Natural killer cell (primary cell): ENCODE data around the gene GLRX. TPM values are rescaled to one million over a fixed set of nuclear protein-coding genes. Genes with fewer than 3 reads are reported as not detected.
"Not testable (repeated sequence)": the region's sequence is repeated elsewhere in the genome, so short reads cannot be mapped to it uniquely, and the experiment has no call there.

Source experiments
- ATAC-seq, 3 donors: fragments of 150-1000 bp in 2 of 3; fragments of 200-7000 bp in 1 of 3; cut with Tn5 transposase; 1 replicate in 1 of 3; 2 replicates in 2 of 3; pipeline ENCODE4 v1.10.0; 2021; ENCODE audit warnings: mild to moderate bottlenecking in 2 of 3, moderate library complexity in 2 of 3
- DNase-seq, 2 donors: peaks; one replicate each; pipeline versions ENCODE4 v3.0.0 to v3.0.0-alpha.2; 2013 to 2021; ENCODE audit warnings: mixed read lengths in 1 of 2
- H3K27ac ChIP-seq: one replicate; pipeline ENCODE4 v1.5.1; 2013; ENCODE audit warnings: mild to moderate bottlenecking, low read length
- H3K27me3 ChIP-seq: one replicate; pipeline ENCODE4 v1.6.1; 2013; ENCODE audit warnings: low read length; ENCODE audit not compliant: control insufficient read depth, insufficient read depth
- H3K36me3 ChIP-seq: one replicate; pipeline ENCODE4 v1.6.1; 2013; ENCODE audit warnings: low read length; ENCODE audit not compliant: control insufficient read depth, insufficient read depth
- H3K4me1 ChIP-seq: one replicate; pipeline ENCODE4 v1.6.1; 2013; ENCODE audit warnings: low read length; ENCODE audit not compliant: control insufficient read depth, insufficient read depth
- H3K4me3 ChIP-seq: one replicate; pipeline ENCODE4 v1.5.1; 2013; ENCODE audit warnings: low read length
- H3K9me3 ChIP-seq: one replicate; pipeline ENCODE4 v1.6.1; 2013; ENCODE audit warnings: low read length; ENCODE audit not compliant: control insufficient read depth, insufficient read depth
- H3K27ac Mint-ChIP-seq, 2 donors: one replicate each; pipeline ENCODE4 v1.8.0; 2022; ENCODE audit warnings: mild to moderate bottlenecking in 2 of 2, mixed read lengths in 2 of 2, moderate library complexity in 1 of 2
- H3K27me3 Mint-ChIP-seq, 2 donors: one replicate each; pipeline ENCODE4 v1.8.0; 2022; ENCODE audit warnings: low read depth in 2 of 2, mixed read lengths in 2 of 2
- H3K36me3 Mint-ChIP-seq: one replicate; pipeline ENCODE4 v1.8.0; 2022; ENCODE audit warnings: mixed read lengths
- H3K4me1 Mint-ChIP-seq, 2 donors: one replicate each; pipeline ENCODE4 v1.8.0; 2022; ENCODE audit warnings: mixed read lengths in 2 of 2
- H3K4me3 Mint-ChIP-seq: one replicate; pipeline ENCODE4 v1.8.0; 2022; ENCODE audit warnings: mild to moderate bottlenecking, moderate library complexity, mixed read lengths
- H3K9me3 Mint-ChIP-seq, 2 donors: one replicate each; pipeline ENCODE4 v1.8.0; 2022; ENCODE audit warnings: mixed read lengths in 2 of 2
- WGBS: methylation state at CpG from one replicate; pipeline ENCODE4 v1.1.7; 2013; ENCODE audit warnings: missing lambda C conversion rate; ENCODE audit not compliant: insufficient coverage; 5-methylcytosine and 5-hydroxymethylcytosine counted together
- intact Hi-C: fragments of 100-400 bp; cut with micrococcal nuclease; formaldehyde crosslinking; loops from one replicate; pipeline ENCODE4 v1.14.2; 2022
- total RNA-seq, 4 donors: library from RNA; stranded (reverse); fragments of 120-200 nt in 1 of 4; gene quantifications; one replicate each; pipeline versions ENCODE4 v1.2.3 to v1.2.4, GENCODE V29; 2013 to 2022
- TF ChIP-seq, protein P1 (sequence below): fragments of 200-600 bp; IDR thresholded peaks from one replicate; pipeline ENCODE4 v1.8.0; 2022; ENCODE audit warnings: antibody characterized with exemption

Gene GLRX
- total RNA-seq, 3 donors from 2014 or later (not counting 1 experiment from before 2014, with no cell fraction given): 59.2 to 102 (median 62.5) TPM

DNA sequence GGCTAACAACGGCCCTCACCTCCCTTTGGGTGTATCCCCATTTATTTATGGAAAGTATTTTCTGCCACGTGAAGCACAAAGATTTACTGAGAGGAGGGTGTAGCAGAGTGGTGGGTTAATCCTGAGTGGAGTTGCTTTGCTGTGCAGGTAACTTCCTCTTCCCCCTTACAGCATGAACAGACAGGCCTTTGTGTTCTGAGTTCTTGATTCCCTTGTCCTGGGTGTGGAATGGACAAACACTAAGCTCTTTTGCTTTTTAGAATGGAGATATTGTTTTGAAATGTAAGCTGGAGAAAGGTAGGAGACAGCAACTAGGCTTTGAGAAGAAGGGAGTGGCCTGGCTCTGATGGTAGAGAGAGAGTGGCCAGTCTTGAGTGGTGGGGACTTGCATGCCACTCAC, 17.1 kb upstream of the GLRX start:
- Histone ChIP-seq H3K36me3 (no peaks in the 10 kb centered on the region), H3K4me3 (no peak overlapping the region), H3K4me1 (peaks cover 30% of the 10 kb centered on the region), H3K27ac (no peak overlapping the region), H3K9me3 (no peaks in the 10 kb centered on the region), H3K27me3 (no peaks in the 10 kb centered on the region)
- Mint-ChIP-seq H3K4me1 (peaks cover 38 to 43% of the 10 kb centered on the region in 2 donors), H3K27me3 (no peaks in the 10 kb centered on the region), H3K36me3 (no peaks in the 10 kb centered on the region), H3K27ac (no peak overlapping the region), H3K4me3 (no peak overlapping the region), H3K9me3 (no peaks in the 10 kb centered on the region)
- 92% methylated on average over 1 of the region's 2 CpGs for WGBS
- intact Hi-C loops: loop anchor here (5.0 kb wide), 1 partner anchor 107 kb away; the partner anchor contains the start of gene RHOBTB3
- DNase-seq: no peak
- TF ChIP-seq, protein P1, sequence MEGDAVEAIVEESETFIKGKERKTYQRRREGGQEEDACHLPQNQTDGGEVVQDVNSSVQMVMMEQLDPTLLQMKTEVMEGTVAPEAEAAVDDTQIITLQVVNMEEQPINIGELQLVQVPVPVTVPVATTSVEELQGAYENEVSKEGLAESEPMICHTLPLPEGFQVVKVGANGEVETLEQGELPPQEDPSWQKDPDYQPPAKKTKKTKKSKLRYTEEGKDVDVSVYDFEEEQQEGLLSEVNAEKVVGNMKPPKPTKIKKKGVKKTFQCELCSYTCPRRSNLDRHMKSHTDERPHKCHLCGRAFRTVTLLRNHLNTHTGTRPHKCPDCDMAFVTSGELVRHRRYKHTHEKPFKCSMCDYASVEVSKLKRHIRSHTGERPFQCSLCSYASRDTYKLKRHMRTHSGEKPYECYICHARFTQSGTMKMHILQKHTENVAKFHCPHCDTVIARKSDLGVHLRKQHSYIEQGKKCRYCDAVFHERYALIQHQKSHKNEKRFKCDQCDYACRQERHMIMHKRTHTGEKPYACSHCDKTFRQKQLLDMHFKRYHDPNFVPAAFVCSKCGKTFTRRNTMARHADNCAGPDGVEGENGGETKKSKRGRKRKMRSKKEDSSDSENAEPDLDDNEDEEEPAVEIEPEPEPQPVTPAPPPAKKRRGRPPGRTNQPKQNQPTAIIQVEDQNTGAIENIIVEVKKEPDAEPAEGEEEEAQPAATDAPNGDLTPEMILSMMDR: no peak
- no peak for ATAC-seq

DNA sequence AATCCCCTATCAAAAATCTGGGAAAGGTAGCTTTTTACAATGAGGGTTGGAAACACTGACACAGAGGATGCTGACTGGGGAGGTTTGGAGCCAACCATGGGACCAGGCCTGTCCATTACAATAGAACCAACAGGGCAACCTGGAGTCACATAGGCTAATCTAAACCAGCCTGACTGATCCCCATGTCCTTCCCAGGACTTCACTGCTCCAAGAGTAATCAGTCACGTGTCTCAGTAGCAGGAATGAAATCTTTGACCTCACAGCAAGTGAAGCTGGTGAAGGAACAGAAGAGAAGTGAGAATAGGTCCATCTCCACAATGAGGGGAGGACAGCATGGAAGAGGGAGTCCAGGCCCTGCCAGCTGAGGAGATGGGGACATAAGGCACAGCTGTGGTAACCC, 16.0 kb upstream of the GLRX start:
- Mint-ChIP-seq H3K4me3 (no peak overlapping the region), H3K9me3 (no peaks in the 10 kb centered on the region), H3K4me1 (peaks cover 48 to 52% of the 10 kb centered on the region in 2 donors), H3K36me3 (no peaks in the 10 kb centered on the region), H3K27me3 (no peaks in the 10 kb centered on the region), H3K27ac (no peak overlapping the region)
- H3K27me3 ChIP-seq: no peaks in the 10 kb centered on the region
- H3K4me3 ChIP-seq: no peak overlapping the region
- DNase-seq (no peak), ATAC-seq (no peak)
- peaks cover 30% of the 10 kb centered on the region for H3K4me1 ChIP-seq
- WGBS: 36% methylated on average over 1 of the region's 1 CpG
- no peaks in the 10 kb centered on the region for H3K9me3 ChIP-seq
- H3K36me3 ChIP-seq: no peaks in the 10 kb centered on the region
- no peak overlapping the region for H3K27ac ChIP-seq
- TF ChIP-seq, protein P1: no peak
- intact Hi-C loops: loop anchor here (5.0 kb wide), 1 partner anchor 106 kb away; the partner anchor contains the start of gene RHOBTB3

DNA sequence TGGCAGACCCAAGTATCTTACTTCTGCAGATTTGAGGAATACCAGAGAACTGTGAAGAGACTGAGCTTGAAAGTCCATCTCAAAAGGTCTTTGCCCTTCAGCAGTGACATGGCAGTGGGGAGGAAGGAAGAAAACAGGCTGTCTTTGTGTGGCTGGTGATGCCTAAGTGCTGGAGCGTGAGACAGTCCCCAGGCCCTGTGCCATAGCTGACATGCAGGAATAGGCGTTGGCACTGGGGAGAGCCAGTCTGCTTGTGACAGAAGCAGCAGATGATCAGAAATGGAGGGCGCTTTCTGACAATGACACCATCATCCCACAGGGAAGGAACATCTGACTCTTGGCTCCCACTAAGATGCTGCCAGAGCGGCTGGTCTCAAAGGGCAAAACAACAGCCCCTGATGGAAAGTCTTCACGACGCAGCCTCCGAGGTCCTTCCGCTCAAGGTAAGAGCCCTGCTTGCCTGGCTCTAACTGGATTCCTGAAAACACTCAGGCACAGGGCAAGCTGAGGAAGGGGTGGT, 15.5 kb upstream of the GLRX start:
- Mint-ChIP-seq H3K4me1 (peaks cover 46 to 49% of the 10 kb centered on the region in 2 donors), H3K27ac (peak overlapping the region in 1 of 2 donors; percentile 1), H3K36me3 (no peaks in the 10 kb centered on the region), H3K4me3 (no peak overlapping the region), H3K27me3 (no peaks in the 10 kb centered on the region), H3K9me3 (no peaks in the 10 kb centered on the region)
- no peaks in the 10 kb centered on the region for H3K36me3 ChIP-seq
- ATAC-seq (no peak), DNase-seq (no peak)
- TF ChIP-seq, protein P1: no peak
- peaks cover 25% of the 10 kb centered on the region for H3K4me1 ChIP-seq
- intact Hi-C loops: loop anchor here (5.0 kb wide), 1 partner anchor 106 kb away; the partner anchor contains the start of gene RHOBTB3
- H3K27me3 ChIP-seq: no peaks in the 10 kb centered on the region
- H3K4me3 ChIP-seq: no peak overlapping the region
- WGBS: 99% methylated on average over 8 of the region's 8 CpGs
- no peak overlapping the region for H3K27ac ChIP-seq
- H3K9me3 ChIP-seq: no peaks in the 10 kb centered on the region

DNA sequence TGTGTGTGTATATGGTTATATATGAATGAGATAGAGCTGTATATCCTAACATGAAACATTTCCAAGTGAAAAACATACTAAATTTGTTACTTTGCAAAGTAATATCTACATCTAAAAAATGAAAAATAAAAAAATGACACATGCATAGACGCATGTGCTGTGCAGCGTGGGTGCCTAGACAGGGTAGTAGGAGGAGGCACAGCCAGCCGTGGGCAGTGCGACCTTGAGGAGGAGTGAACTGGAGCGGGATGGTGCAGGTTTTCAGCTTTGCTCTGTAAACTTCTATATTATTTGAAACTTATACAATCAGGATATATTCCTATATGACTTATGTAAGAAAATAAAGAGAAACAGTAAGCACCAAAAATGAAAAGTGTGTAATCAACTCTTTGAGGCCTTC, 15.0 kb upstream of the GLRX start:
- H3K27ac Mint-ChIP-seq: peak overlapping the region in 1 of 2 donors; percentile 1
- H3K4me1 ChIP-seq: peaks cover 19% of the 10 kb centered on the region
- H3K4me1 Mint-ChIP-seq: peaks cover 46 to 49% of the 10 kb centered on the region in 2 donors

DNA sequence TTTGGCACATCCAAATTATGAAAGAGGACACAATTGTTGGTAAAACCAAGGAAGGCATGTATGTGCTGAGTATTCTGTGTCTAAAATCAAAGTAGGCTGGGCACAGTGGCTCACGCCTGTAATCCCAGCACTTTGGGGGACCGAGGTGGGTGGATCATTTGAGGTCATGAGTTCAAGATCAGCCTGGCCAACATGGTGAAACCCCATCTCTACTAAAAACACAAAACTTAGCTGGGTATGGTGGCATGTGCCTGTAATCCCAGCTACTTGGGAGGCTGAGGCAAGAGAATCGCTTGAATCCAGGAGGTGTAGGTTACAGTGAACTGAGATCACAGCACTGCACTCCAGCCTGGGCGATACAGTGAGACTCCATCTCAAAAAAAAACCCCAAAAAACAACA, 14.4 kb upstream of the GLRX start:
- H3K4me3 Mint-ChIP-seq: peak overlapping the region; percentile 43
- not testable (repeated sequence) for H3K36me3 Mint-ChIP-seq, H3K36me3 ChIP-seq, H3K4me3 ChIP-seq, H3K9me3 ChIP-seq, H3K9me3 Mint-ChIP-seq, ATAC-seq, H3K27ac ChIP-seq, DNase-seq, H3K27me3 Mint-ChIP-seq, H3K27me3 ChIP-seq
- peaks cover 17% of the 10 kb centered on the region for H3K4me1 ChIP-seq
- intact Hi-C loops: loop anchor here (5.0 kb wide), 1 partner anchor 105 kb away; the partner anchor contains the start of gene RHOBTB3
- 91% methylated on average over 4 of the region's 4 CpGs for WGBS
- peaks cover 44 to 45% of the 10 kb centered on the region in 2 donors for H3K4me1 Mint-ChIP-seq
- H3K27ac Mint-ChIP-seq: peak overlapping the region; percentile 79 to 93

More for the DNA sequence above, 15.0 kb upstream of the GLRX start:
- Mint-ChIP-seq H3K27me3 (no peaks in the 10 kb centered on the region), H3K9me3 (no peaks in the 10 kb centered on the region), H3K4me3 (no peak overlapping the region), H3K36me3 (no peaks in the 10 kb centered on the region)
- intact Hi-C loops: loop anchor here (5.0 kb wide), 1 partner anchor 105 kb away; the partner anchor contains the start of gene RHOBTB3
- Histone ChIP-seq H3K27ac (no peak overlapping the region), H3K9me3 (no peaks in the 10 kb centered on the region), H3K4me3 (no peak overlapping the region), H3K27me3 (no peaks in the 10 kb centered on the region), H3K36me3 (no peaks in the 10 kb centered on the region)
- DNase-seq (no peak), ATAC-seq (no peak)
- TF ChIP-seq, protein P1: no peak
- WGBS: 97% methylated on average over 4 of the region's 5 CpGs
